Measurements from ENCODE around the gene TTC21A. TPM values are rescaled to one million over a fixed set of nuclear protein-coding genes. Genes with fewer than 3 reads are reported as not detected.

The TTC21A gene
- total and polyA plus RNA-seq, 2 experiments from 2014 or later: 1.8 to 2.0 TPM

DNA sequence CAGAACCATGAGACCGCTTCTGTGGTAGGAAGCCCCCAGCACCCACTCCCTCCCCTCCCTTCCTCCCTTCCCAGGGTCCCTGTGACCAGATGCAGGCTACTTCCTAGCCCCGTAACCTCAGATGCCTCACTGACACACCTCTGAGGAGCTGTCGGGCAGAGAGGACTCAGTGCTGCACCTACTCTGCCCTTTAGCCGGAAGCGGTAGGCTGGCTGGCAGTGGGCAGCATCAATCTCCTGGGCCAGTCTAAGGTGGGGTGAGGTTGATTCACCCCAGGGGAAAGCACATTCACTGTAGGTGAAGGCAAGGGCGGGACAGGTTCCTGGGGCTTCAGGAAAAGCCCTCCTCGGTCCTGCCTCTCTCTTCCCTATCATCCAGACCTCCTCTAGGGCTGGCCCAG is 26.8 kb downstream of the TTC21A start:
- TF ChIP-seq, protein P1, sequence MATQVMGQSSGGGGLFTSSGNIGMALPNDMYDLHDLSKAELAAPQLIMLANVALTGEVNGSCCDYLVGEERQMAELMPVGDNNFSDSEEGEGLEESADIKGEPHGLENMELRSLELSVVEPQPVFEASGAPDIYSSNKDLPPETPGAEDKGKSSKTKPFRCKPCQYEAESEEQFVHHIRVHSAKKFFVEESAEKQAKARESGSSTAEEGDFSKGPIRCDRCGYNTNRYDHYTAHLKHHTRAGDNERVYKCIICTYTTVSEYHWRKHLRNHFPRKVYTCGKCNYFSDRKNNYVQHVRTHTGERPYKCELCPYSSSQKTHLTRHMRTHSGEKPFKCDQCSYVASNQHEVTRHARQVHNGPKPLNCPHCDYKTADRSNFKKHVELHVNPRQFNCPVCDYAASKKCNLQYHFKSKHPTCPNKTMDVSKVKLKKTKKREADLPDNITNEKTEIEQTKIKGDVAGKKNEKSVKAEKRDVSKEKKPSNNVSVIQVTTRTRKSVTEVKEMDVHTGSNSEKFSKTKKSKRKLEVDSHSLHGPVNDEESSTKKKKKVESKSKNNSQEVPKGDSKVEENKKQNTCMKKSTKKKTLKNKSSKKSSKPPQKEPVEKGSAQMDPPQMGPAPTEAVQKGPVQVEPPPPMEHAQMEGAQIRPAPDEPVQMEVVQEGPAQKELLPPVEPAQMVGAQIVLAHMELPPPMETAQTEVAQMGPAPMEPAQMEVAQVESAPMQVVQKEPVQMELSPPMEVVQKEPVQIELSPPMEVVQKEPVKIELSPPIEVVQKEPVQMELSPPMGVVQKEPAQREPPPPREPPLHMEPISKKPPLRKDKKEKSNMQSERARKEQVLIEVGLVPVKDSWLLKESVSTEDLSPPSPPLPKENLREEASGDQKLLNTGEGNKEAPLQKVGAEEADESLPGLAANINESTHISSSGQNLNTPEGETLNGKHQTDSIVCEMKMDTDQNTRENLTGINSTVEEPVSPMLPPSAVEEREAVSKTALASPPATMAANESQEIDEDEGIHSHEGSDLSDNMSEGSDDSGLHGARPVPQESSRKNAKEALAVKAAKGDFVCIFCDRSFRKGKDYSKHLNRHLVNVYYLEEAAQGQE (IDR thresholded peaks at IDR 0.05; ENCODE audit: unreplicated experiment): no peak
- TF ChIP-seq ZNF331 (CRISPR knock-in tag; IDR thresholded peaks at IDR 0.05; ENCODE audit: low read depth): no peak
- TF ChIP-seq EZH2phosphoT487 (IDR thresholded peaks at IDR 0.05; ENCODE audit: unreplicated experiment): no peak
- TF ChIP-seq EZH2 (IDR thresholded peaks at IDR 0.05; ENCODE audit: low read depth, unreplicated experiment): no peak
- no peak for TF ChIP-seq POLR2AphosphoS5 (IDR thresholded peaks at IDR 0.05; ENCODE audit: low read depth)
- no peak for TF ChIP-seq STAT1 (IDR thresholded peaks at IDR 0.05; ENCODE audit: unreplicated experiment)
- no peak for TF ChIP-seq CREB1 (CRISPR knock-in tag; IDR thresholded peaks at IDR 0.05; ENCODE audit: low read depth)
- peaks cover 5% of the 10 kb centered on the region for H3K27me3 Mint-ChIP-seq (ENCODE audit: insufficient read depth, low read depth, poor library complexity)
- H3K9me3 Mint-ChIP-seq: no peaks in the 10 kb centered on the region
- no peak overlapping the region for H3K27ac ChIP-seq (ENCODE audit: low read depth)
- no peak overlapping the region for H3K4me2 ChIP-seq
- H3K4me1 ChIP-seq (ENCODE audit: insufficient read depth): no peaks in the 10 kb centered on the region
- no peak overlapping the region for H3K4me3 Mint-ChIP-seq
- no peaks in the 10 kb centered on the region for H4K20me1 ChIP-seq (replicated peaks; ENCODE audit: insufficient read depth)
- ATAC-seq (no peak), DNase-seq (ENCODE audit: low spot score) (no peak)
- no peak overlapping the region for H2AFZ ChIP-seq
- H3K79me2 ChIP-seq (replicated peaks; ENCODE audit: insufficient read depth): no peaks in the 10 kb centered on the region
- H3K4me1 Mint-ChIP-seq: no peaks in the 10 kb centered on the region; the same call in 2 of the 3 replicates
- H3K36me3 ChIP-seq (ENCODE audit: insufficient read depth): no peaks in the 10 kb centered on the region
- H3K27me3 ChIP-seq (ENCODE audit: insufficient read depth): no peaks in the 10 kb centered on the region
- H3K4me3 ChIP-seq: no peak overlapping the region
- no peak overlapping the region for H3K27ac Mint-ChIP-seq
- H3F3A ChIP-seq (replicated peaks; ENCODE audit: low read depth): no peaks in the 10 kb centered on the region
- no peaks in the 10 kb centered on the region for H3K36me3 Mint-ChIP-seq (ENCODE audit: low read depth)
- no peaks in the 10 kb centered on the region for H3K9me2 ChIP-seq (ENCODE audit: insufficient read depth)

DNA sequence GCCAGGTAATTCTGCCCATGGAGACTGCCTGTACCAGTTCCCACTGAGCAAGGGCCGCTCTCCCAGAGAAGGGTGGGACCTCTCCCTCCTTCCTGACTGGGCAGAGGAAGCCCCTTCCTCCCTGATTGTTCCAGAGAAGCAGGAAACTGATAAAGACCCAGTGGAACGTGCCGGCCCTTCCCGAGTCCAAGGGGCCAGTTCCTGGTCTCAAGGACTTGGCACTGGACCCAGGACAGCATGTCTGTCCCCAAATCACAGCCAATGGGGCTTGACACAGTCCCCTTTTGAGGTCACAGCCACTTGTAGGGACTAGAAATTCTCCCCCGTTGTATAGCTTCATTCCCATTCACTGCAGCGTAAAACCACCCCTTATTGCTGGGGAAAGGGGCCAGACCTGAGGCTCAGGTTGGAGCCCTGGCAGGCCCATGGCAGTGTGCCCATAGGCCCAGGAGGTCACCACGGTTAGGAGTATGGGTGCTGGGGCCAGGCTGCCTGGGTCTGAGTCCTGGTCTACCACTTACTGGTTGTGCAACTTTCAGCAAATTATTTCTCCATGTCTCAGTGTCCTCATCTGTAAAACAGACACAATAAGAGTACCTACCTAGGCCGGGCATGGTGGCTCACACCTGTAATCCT is 27.8 kb downstream of the TTC21A start:
- H3K36me3 Mint-ChIP-seq (ENCODE audit: low read depth): no peaks in the 10 kb centered on the region
- Histone ChIP-seq H3K9me2 (ENCODE audit: insufficient read depth) (no peaks in the 10 kb centered on the region), H3K79me2 (replicated peaks; ENCODE audit: insufficient read depth) (no peaks in the 10 kb centered on the region), H3K4me1 (ENCODE audit: insufficient read depth) (no peaks in the 10 kb centered on the region), H3K4me3 (no peak overlapping the region), H3K36me3 (ENCODE audit: insufficient read depth) (no peaks in the 10 kb centered on the region), H4K20me1 (replicated peaks; ENCODE audit: insufficient read depth) (no peaks in the 10 kb centered on the region), H3K27ac (ENCODE audit: low read depth) (no peak overlapping the region), H3K4me2 (no peak overlapping the region), H3F3A (replicated peaks; ENCODE audit: low read depth) (no peaks in the 10 kb centered on the region), H3K27me3 (ENCODE audit: insufficient read depth) (no peaks in the 10 kb centered on the region), H2AFZ (no peak overlapping the region)
- H3K4me1 Mint-ChIP-seq: no peaks in the 10 kb centered on the region; the same call in 2 of the 3 replicates
- H3K4me3 Mint-ChIP-seq: no peak overlapping the region
- no peak overlapping the region for H3K27ac Mint-ChIP-seq
- ATAC-seq (no peak), DNase-seq (ENCODE audit: low spot score) (no peak)
- H3K27me3 Mint-ChIP-seq (ENCODE audit: insufficient read depth, low read depth, poor library complexity): peaks cover 4% of the 10 kb centered on the region
- H3K9me3 Mint-ChIP-seq: no peaks in the 10 kb centered on the region
- TF ChIP-seq POLR2AphosphoS5 (IDR thresholded peaks at IDR 0.05; ENCODE audit: low read depth) (no peak), NANOG (IDR thresholded peaks at IDR 0.05; ENCODE audit: borderline replicate concordance) (no peak), EZH2phosphoT487 (IDR thresholded peaks at IDR 0.05; ENCODE audit: unreplicated experiment) (no peak), EZH2 (IDR thresholded peaks at IDR 0.05; ENCODE audit: low read depth, unreplicated experiment) (no peak), STAT1 (IDR thresholded peaks at IDR 0.05; ENCODE audit: unreplicated experiment) (no peak)
- TF ChIP-seq, protein P2, sequence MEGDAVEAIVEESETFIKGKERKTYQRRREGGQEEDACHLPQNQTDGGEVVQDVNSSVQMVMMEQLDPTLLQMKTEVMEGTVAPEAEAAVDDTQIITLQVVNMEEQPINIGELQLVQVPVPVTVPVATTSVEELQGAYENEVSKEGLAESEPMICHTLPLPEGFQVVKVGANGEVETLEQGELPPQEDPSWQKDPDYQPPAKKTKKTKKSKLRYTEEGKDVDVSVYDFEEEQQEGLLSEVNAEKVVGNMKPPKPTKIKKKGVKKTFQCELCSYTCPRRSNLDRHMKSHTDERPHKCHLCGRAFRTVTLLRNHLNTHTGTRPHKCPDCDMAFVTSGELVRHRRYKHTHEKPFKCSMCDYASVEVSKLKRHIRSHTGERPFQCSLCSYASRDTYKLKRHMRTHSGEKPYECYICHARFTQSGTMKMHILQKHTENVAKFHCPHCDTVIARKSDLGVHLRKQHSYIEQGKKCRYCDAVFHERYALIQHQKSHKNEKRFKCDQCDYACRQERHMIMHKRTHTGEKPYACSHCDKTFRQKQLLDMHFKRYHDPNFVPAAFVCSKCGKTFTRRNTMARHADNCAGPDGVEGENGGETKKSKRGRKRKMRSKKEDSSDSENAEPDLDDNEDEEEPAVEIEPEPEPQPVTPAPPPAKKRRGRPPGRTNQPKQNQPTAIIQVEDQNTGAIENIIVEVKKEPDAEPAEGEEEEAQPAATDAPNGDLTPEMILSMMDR (conservative IDR thresholded peaks at IDR 0.05; ENCODE audit: low read depth in 2 of 2): no peak
- TF ChIP-seq, protein P1 (IDR thresholded peaks at IDR 0.05; ENCODE audit: unreplicated experiment): no peak

Measured in GM23338 (cell line).